ENCODE data around the gene NAA40. TPM values are rescaled to one million over a fixed set of nuclear protein-coding genes. Genes with fewer than 3 reads are reported as not detected.

The NAA40 gene
- total and polyA plus RNA-seq, 2 of the 13 experiments (the other 11 are each of a cell fraction or from before 2014, with no cell fraction given), result 11.1 to 17.9 TPM

GRCh38 chr11:63993100-63993499 lies 54.3 kb downstream of the NAA40 start:
- no peaks in the 10 kb centered on the region for H3K9me3 ChIP-seq (ENCODE audit: low read length)
- no peaks in the 10 kb centered on the region; the same call in 1 of the 2 replicates for H4K20me1 ChIP-seq (ENCODE audit: insufficient read depth, low read length)
- peaks cover 9% of the 10 kb centered on the region for H3K79me2 ChIP-seq (ENCODE audit: insufficient read depth, low read length)
- no peak overlapping the region for H2AFZ ChIP-seq (ENCODE audit: low read length)
- FAIRE-seq (no peak), ATAC-seq (no peak), DNase-seq (ENCODE audit: low spot score) (no peak)
- H3K27ac ChIP-seq (ENCODE audit: extremely low read length, insufficient read depth, low read length), result no peak overlapping the region
- peaks cover 16 to 58% of the 10 kb centered on the region in 2 experiments; a peak in 4 of 5 replicates for H3K36me3 ChIP-seq (replicated peaks in 1 of 2; ENCODE audit: control insufficient read depth in 1 of 2, insufficient read depth in 2 of 2, low read length in 2 of 2)
- 94% methylated on average over 5 of the region's 5 CpGs for WGBS (ENCODE audit: low lambda C conversion rate)
- peaks cover 5% of the 10 kb centered on the region for H3K4me1 ChIP-seq (ENCODE audit: insufficient read depth, low read length)
- ChIA-PET POLR2A (no interaction called here), CTCF (ENCODE audit: low intra/inter-chr PET ratio, low total read pairs) (no interaction called here)
- in situ Hi-C loops (cut with HindIII; ENCODE audit: extremely low pct_ligation_motif_present, low pct_unique_long_range_greater_than_20kb), result no loop called here
- no peak overlapping the region for H3K4me2 ChIP-seq (ENCODE audit: low read depth, low read length)
- intact Hi-C loops (cut with micrococcal nuclease; ENCODE audit: unreplicated experiment), result no loop called here
- no peaks in the 10 kb centered on the region for H3K27me3 ChIP-seq (ENCODE audit: control insufficient read depth in 1 of 2, insufficient read depth in 2 of 2, low read length in 2 of 2)
- no peak overlapping the region for H3K9ac ChIP-seq (ENCODE audit: insufficient read depth, low read depth, low read length)
- H3K4me3 ChIP-seq (replicated peaks in 1 of 3; ENCODE audit: insufficient read depth in 1 of 3, low read depth in 2 of 3, low read length in 3 of 3), result no peak overlapping the region
- BruUV-seq (replicated peaks), result no TSS peak
- no peak for TF ChIP-seq NR1H2 (CRISPR knock-in tag; IDR thresholded peaks at IDR 0.05; ENCODE audit: borderline replicate concordance, low read depth)
- no peak for TF ChIP-seq NCOA2 (CRISPR knock-in tag; IDR thresholded peaks at IDR 0.05)
- TF ChIP-seq ZMYM2 (CRISPR knock-in tag; IDR thresholded peaks at IDR 0.05), result no peak
- no peak for TF ChIP-seq TP53 (CRISPR knock-in tag; conservative IDR thresholded peaks at IDR 0.05)
- TF ChIP-seq POGZ (CRISPR knock-in tag; IDR thresholded peaks at IDR 0.05), result no peak
- TF ChIP-seq ZNF577 (CRISPR knock-in tag; IDR thresholded peaks at IDR 0.05; ENCODE audit: borderline replicate concordance, low read depth), result no peak
- TF ChIP-seq ZNF598 (CRISPR knock-in tag; IDR thresholded peaks at IDR 0.05; ENCODE audit: borderline replicate concordance), result no peak
- no peak for TF ChIP-seq ARNT2 (CRISPR knock-in tag; IDR thresholded peaks at IDR 0.05; ENCODE audit: low read depth)
- TF ChIP-seq TCF7L2 (IDR thresholded peaks at IDR 0.05; ENCODE audit: low read depth, low read length), result no peak
- TF ChIP-seq ZKSCAN5 (CRISPR knock-in tag; IDR thresholded peaks at IDR 0.05), result no peak
- TF ChIP-seq GRHL1 (CRISPR knock-in tag; conservative IDR thresholded peaks at IDR 0.05), result no peak
- TF ChIP-seq ATF6 (CRISPR knock-in tag; conservative IDR thresholded peaks at IDR 0.05), result no peak
- TF ChIP-seq NFYB (CRISPR knock-in tag; IDR thresholded peaks at IDR 0.05), result no peak
